Ishikawa (cell line): Measurements from ENCODE around the gene KCNAB1.

Source experiments
- CEBPB ChIP-seq: IDR thresholded peaks from 2 replicates; pipeline ENCODE4 v1.6.1; 2012
- CREB1 ChIP-seq: IDR thresholded peaks from 2 replicates; pipeline ENCODE4 v1.6.1; 2012; ENCODE audit warnings: low read depth
- EGR1 ChIP-seq: IDR thresholded peaks from 2 replicates; pipeline ENCODE4 v1.6.1; 2012
- EP300 ChIP-seq: IDR thresholded peaks from 2 replicates; pipeline ENCODE4 v1.6.1; 2012; ENCODE audit warnings: borderline replicate concordance
- FOXM1 ChIP-seq: IDR thresholded peaks from 2 replicates; pipeline ENCODE4 v1.6.1; 2012; ENCODE audit warnings: low read depth, borderline replicate concordance
- NFIC ChIP-seq: IDR thresholded peaks from 2 replicates; pipeline ENCODE4 v1.6.1; 2012
- RAD21 ChIP-seq: IDR thresholded peaks from 2 replicates; pipeline ENCODE4 v1.6.1; 2012; ENCODE audit warnings: low read depth
- REST ChIP-seq: IDR thresholded peaks from 2 replicates; pipeline ENCODE4 v1.6.1; 2012; ENCODE audit warnings: low read depth, mild to moderate bottlenecking
- TAF1 ChIP-seq: IDR thresholded peaks from 2 replicates; pipeline ENCODE4 v1.6.1; 2012; ENCODE audit warnings: low read depth, mild to moderate bottlenecking
- TCF12 ChIP-seq: IDR thresholded peaks from 2 replicates; pipeline ENCODE4 v1.6.1; 2012; ENCODE audit warnings: low read depth
- TEAD4 ChIP-seq: IDR thresholded peaks from 2 replicates; pipeline ENCODE4 v1.6.1; 2012
- YY1 ChIP-seq: IDR thresholded peaks from 2 replicates; pipeline ENCODE4 v1.6.1; 2012; ENCODE audit warnings: low read depth
- ZBTB7A ChIP-seq: IDR thresholded peaks from 2 replicates; pipeline ENCODE4 v1.6.1; 2012; ENCODE audit warnings: low read depth
- TF ChIP-seq, protein P1 (sequence below): IDR thresholded peaks from 2 replicates; pipeline ENCODE4 v1.6.1; 2012
- TF ChIP-seq, protein P2 (sequence below): IDR thresholded peaks from 2 replicates; pipeline ENCODE4 v1.6.1; 2012

The KCNAB1 gene

DNA sequence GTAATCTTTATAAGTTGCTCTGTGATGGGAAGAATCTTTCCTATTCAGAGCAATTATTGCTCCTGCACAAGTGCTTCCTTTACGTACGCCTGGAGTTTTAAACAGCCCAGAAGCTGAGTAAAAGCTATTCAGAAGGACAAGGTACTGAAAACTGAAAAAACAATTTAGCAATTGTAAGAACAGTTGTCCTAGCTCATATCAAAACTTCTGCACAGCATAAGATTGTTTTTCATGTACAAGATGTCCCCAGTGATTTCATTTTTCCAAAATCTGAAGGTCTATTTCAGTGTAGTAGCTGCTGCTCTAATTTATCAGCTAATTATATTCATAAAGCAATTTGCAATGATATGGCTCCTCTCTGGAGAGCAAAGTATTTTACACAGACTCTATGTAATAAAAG is 23.7 kb downstream of the KCNAB1 start:
- TF ChIP-seq REST: no peak
- TF ChIP-seq TEAD4: no peak
- TF ChIP-seq, protein P1, sequence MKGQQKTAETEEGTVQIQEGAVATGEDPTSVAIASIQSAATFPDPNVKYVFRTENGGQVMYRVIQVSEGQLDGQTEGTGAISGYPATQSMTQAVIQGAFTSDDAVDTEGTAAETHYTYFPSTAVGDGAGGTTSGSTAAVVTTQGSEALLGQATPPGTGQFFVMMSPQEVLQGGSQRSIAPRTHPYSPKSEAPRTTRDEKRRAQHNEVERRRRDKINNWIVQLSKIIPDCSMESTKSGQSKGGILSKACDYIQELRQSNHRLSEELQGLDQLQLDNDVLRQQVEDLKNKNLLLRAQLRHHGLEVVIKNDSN: no peak
- no peak for TF ChIP-seq ZBTB7A
- TF ChIP-seq TCF12: no peak
- no peak for TF ChIP-seq FOXM1

DNA sequence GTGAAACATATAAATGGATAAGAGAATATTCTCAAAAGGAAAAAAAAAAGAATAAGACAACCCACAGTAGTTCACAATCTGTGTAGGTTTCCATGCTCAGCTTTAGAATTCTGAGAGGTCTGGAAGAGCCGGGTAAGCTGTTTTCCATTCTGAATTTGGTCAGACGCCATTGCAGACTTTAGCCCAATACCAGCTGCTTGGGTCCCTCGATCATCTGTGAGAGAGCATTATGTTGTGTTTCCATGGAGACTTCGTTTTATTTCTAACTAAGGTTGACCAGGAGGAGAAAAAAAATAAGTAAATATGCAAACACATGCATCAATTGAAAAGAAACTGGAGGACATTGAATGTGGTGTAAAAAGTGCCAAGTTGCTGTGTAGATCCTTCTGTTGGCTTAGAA is 25.5 kb downstream of the KCNAB1 start:
- TF ChIP-seq ZBTB7A (no peak), REST (no peak), TEAD4 (no peak), NFIC (no peak), CREB1 (no peak), TAF1 (no peak), CEBPB (no peak), EGR1 (no peak), TCF12 (no peak)
- TF ChIP-seq, protein P2, sequence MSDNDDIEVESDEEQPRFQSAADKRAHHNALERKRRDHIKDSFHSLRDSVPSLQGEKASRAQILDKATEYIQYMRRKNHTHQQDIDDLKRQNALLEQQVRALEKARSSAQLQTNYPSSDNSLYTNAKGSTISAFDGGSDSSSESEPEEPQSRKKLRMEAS: no peak

DNA sequence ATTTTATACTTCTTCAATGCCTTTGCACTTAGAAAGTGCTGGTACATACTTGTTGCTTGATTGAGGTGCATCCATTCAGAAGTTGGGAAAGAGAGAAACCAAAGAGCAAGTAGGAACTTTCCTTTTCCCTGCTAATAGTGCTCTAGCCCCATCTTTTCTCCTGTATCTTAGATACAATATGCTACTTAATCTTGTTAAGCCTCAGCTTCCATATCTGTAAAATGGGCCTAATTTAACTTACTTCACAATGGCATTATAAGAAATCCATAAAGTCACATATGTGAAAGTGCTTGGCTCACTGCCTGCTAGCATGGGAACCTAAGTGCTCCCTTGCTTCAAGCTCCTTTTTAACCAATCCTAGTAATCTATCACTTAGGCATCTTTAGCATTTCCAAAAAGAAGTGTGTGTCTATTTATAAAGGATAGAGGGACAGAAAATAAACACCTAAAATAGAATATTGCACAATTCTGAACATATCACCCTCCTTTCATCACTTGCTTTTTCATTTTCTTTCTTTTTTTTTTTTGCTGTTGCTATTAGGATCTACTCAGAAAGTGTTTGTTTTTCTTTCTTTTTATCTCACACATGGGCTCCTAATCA is 28.1 kb downstream of the KCNAB1 start:
- no peak for TF ChIP-seq CREB1
- TF ChIP-seq, protein P2: no peak
- no peak for TF ChIP-seq ZBTB7A
- no peak for TF ChIP-seq EGR1
- TF ChIP-seq FOXM1: no peak
- no peak for TF ChIP-seq TCF12
- TF ChIP-seq, protein P1: no peak
- TF ChIP-seq YY1: no peak
- TF ChIP-seq NFIC: no peak

- no peak for TF ChIP-seq ZBTB7A
- no peak for TF ChIP-seq TCF12
- no peak for TF ChIP-seq YY1
- no peak for TF ChIP-seq CEBPB
- no peak for TF ChIP-seq EP300
These were observed 28.6 kb downstream of the KCNAB1 start for GRCh38 chr3:156148946-156149381.

DNA sequence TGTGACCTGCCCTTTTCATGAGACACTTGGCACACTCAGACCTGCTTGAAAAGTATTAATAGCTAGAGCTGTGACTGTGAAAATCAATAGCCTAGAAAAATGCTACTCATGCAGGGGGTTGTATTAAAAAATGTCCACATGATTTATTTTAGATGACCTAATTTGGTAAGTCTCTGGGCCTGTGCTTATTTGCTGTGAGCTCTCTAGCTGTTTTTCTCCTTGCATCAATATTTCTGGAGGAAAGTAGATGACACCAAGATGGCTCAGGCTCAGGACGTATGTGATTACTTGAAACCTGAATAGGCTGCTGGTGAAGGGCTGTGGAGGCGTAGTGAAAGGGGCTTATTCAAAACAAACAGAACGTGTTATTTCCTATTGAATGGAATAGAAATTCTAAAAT is 29.5 kb downstream of the KCNAB1 start:
- no peak for TF ChIP-seq RAD21
- no peak for TF ChIP-seq TEAD4
- no peak for TF ChIP-seq FOXM1
- TF ChIP-seq CREB1: no peak
- TF ChIP-seq YY1: no peak
- TF ChIP-seq, protein P2: no peak
- TF ChIP-seq EP300: no peak
- TF ChIP-seq ZBTB7A: no peak
- TF ChIP-seq EGR1: no peak
- TF ChIP-seq, protein P1: no peak
- no peak for TF ChIP-seq CEBPB
- TF ChIP-seq TCF12: no peak
- TF ChIP-seq TAF1: no peak
- no peak for TF ChIP-seq REST
- TF ChIP-seq NFIC: no peak
